ENCODE data around the gene EEFSEC. TPM values are rescaled to one million over a fixed set of nuclear protein-coding genes. Genes with fewer than 3 reads are reported as not detected.

The EEFSEC gene
- total RNA-seq, 1 donor from 2014 or later = 12.2 TPM

GRCh38 chr3:128293930-128294329 lies 140.6 kb downstream of the EEFSEC start:
- TF ChIP-seq, protein P1, sequence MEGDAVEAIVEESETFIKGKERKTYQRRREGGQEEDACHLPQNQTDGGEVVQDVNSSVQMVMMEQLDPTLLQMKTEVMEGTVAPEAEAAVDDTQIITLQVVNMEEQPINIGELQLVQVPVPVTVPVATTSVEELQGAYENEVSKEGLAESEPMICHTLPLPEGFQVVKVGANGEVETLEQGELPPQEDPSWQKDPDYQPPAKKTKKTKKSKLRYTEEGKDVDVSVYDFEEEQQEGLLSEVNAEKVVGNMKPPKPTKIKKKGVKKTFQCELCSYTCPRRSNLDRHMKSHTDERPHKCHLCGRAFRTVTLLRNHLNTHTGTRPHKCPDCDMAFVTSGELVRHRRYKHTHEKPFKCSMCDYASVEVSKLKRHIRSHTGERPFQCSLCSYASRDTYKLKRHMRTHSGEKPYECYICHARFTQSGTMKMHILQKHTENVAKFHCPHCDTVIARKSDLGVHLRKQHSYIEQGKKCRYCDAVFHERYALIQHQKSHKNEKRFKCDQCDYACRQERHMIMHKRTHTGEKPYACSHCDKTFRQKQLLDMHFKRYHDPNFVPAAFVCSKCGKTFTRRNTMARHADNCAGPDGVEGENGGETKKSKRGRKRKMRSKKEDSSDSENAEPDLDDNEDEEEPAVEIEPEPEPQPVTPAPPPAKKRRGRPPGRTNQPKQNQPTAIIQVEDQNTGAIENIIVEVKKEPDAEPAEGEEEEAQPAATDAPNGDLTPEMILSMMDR (IDR thresholded peaks at IDR 0.05) = no peak

GRCh38 chr3:128294999-128295468 lies 141.8 kb downstream of the EEFSEC start:
- no peak overlapping the region for H3K4me3 Mint-ChIP-seq (ENCODE audit: unreplicated experiment)
- peaks cover 10% of the 10 kb centered on the region for H3K9me3 Mint-ChIP-seq (ENCODE audit: low read depth)
- TF ChIP-seq, protein P1 (IDR thresholded peaks at IDR 0.05) = no peak
- peaks cover 4% of the 10 kb centered on the region for H3K36me3 Mint-ChIP-seq (ENCODE audit: low read depth)
- no peak for DNase-seq (ENCODE audit: low spot score)
- H3K27me3 Mint-ChIP-seq (ENCODE audit: low read depth) = no peaks in the 10 kb centered on the region
- peaks cover 6% of the 10 kb centered on the region for H3K4me1 Mint-ChIP-seq (ENCODE audit: low read depth)
- no peak overlapping the region for H3K27ac Mint-ChIP-seq (ENCODE audit: unreplicated experiment)

More at GRCh38 chr3:128293930-128294329, 140.6 kb downstream of the EEFSEC start:
- H3K27ac Mint-ChIP-seq (ENCODE audit: unreplicated experiment) = no peak overlapping the region
- peaks cover 9% of the 10 kb centered on the region for H3K36me3 Mint-ChIP-seq (ENCODE audit: low read depth)
- H3K4me3 Mint-ChIP-seq (ENCODE audit: unreplicated experiment) = no peak overlapping the region
- DNase-seq (ENCODE audit: low spot score) = no peak
- H3K4me1 Mint-ChIP-seq (ENCODE audit: low read depth) = peaks cover 6% of the 10 kb centered on the region
- H3K9me3 Mint-ChIP-seq (ENCODE audit: low read depth) = peaks cover 13% of the 10 kb centered on the region
- no peaks in the 10 kb centered on the region for H3K27me3 Mint-ChIP-seq (ENCODE audit: low read depth)

- H3K4me3 Mint-ChIP-seq (ENCODE audit: unreplicated experiment) = no peak overlapping the region
- no peaks in the 10 kb centered on the region for H3K36me3 Mint-ChIP-seq (ENCODE audit: low read depth)
- H3K27ac Mint-ChIP-seq (ENCODE audit: unreplicated experiment) = no peak overlapping the region
- no peak for DNase-seq (ENCODE audit: low spot score)
- TF ChIP-seq, protein P1 (IDR thresholded peaks at IDR 0.05) = no peak
- peaks cover 5% of the 10 kb centered on the region for H3K9me3 Mint-ChIP-seq (ENCODE audit: low read depth)
- H3K4me1 Mint-ChIP-seq (ENCODE audit: low read depth) = peaks cover 6% of the 10 kb centered on the region
- H3K27me3 Mint-ChIP-seq (ENCODE audit: low read depth) = no peaks in the 10 kb centered on the region
These were observed 143.4 kb downstream of the EEFSEC start for GRCh38 chr3:128296469-128297251.

- TF ChIP-seq, protein P1 (IDR thresholded peaks at IDR 0.05) = no peak
- Mint-ChIP-seq H3K4me1 (ENCODE audit: low read depth) (peaks cover 6% of the 10 kb centered on the region), H3K27me3 (ENCODE audit: low read depth) (no peaks in the 10 kb centered on the region), H3K9me3 (ENCODE audit: low read depth) (peaks cover 5% of the 10 kb centered on the region), H3K4me3 (ENCODE audit: unreplicated experiment) (no peak overlapping the region), H3K27ac (ENCODE audit: unreplicated experiment) (no peak overlapping the region), H3K36me3 (ENCODE audit: low read depth) (no peaks in the 10 kb centered on the region)
- DNase-seq (ENCODE audit: low spot score) = no peak
These were observed 144.3 kb downstream of the EEFSEC start for GRCh38 chr3:128297401-128298138.

Measured in chondrocyte (in vitro differentiated cells).